GM21390 (cell line): Measurements from ENCODE around the gene CCDC83.
"Not testable (repeated sequence)": the region's sequence is repeated elsewhere in the genome, so short reads cannot be mapped to it uniquely, and the experiment has no call there.

Source experiments
- ATAC-seq: cut with Tn5 transposase; IDR thresholded peaks from one replicate; pipeline ENCODE4 v1.9.1; 2021; ENCODE audit not compliant: unreplicated experiment

Gene CCDC83

DNA sequence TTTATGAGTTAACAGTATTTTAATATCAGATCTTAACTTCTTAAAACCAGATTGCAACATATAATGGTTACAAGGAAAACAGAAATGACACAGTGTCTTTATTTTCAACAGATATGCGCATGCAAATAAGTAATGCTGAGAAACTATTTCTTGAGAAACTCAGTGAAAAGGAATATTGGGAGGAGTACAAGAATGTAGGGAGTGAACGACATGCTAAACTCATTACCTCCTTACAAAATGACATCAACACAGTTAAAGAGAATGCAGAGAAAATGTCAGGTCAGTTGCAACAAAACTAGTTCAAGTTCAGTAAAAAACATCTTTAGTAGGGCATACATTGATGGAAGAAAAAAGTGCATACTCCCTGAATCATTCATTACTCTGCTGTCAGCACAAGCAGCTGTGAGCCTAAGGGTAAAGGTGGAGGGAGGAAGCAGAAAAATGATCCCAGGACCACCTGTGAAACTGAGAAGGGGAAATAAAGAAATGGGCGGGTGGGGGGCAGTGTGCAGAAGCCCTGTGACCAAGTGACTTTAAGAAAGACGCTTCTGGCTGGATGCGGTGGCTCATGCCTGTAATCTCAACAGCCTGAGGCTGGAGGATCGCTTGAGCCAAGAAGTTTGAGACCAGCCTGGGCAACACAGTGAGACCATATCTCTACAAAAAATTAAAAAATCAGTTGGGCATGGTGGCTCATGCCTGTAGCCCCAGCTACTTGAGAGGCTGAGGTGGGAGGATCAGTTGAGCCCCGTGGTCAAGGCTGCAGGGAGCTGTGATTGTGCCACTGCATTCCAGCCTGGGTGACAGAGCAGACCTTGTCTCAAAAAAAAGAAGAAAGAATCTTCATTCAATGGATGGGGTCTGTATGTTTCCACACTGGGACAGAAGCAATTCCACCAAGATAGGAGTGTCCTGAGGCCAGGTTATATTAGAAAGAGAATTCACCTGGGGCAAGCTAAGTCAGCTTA lies 31.2 kb downstream of the CCDC83 start:
- ATAC-seq = no peak

DNA sequence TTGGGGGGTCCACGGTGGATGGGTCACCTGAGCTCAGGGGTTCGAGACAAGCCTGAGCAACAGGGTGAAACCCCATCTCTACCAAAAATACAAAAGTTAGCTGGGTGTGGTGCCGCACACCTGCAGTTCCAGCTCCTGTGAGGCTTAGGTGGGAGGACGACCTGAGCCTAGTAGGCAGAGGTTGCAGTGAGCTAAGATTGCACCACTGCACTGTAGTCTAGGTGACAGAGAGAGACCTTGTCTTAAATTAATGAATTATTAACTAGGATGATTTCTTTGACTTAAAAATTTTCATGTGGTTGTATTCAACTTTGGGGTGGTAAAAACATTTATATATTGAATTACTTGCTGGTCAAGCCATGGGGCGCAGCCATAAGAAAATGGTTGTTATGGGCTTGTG lies 33.9 kb downstream of the CCDC83 start:
- no peak for ATAC-seq

DNA sequence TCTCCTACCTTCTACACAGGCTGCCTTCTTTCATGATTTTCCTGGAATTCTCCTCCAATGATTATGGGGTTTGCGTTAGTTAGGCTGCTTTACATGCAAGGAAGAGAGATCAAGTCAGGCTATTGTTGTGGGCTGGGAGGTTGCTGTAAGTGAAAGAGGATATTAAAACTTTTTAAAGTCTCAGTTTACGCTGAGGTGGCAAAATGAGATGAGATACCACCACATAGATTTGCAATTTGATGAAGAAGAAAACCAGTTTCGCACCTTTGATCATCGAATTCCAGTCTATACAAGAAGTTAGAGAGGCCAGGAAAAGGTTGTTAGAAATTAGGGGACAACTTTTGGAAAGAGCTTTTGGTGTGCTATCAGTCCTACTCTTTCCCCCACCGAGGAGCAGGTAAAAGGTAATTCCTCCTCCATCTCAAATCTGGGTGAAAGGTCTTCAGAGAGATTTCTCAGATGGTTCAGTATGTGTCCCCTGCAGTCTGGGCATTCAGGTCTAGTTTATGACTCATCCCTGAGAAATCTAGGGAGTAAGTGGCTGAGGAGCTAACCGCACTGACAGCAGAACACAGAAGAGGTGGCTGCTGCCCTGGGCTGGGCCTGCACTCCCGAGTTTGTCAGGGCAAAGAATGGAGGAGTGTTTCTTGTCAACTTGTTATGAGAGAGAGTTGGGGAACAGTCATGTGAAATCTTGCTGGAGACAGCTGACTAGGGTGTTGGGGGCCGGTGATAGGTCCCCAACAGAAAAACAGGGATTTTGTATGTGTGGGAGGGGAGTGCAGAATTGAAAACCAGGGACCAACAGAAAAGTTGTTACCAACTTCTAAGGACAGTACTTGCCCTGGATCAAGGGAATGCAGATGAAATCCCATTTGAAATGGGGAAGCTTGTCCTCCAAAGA lies 34.7 kb downstream of the CCDC83 start:
- no peak for ATAC-seq

DNA sequence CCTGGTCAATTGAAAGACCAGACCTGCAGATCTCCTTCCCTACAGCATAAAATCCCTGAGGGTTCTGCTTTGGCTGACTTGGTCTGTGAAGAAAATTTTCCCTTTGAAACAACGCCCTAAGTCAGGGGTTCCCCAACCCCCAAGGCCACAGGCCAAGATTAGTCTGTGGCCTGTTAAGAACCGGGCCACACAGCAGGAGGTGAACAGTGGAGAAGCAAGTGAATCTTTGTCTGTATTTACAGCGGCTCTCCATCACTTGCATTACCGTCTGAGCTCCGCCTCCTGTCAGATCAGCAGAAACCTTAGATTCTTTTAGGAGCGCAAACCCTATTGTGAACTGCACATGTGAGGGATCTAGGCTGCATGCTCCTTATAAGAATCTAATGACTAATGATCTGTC lies 38.2 kb downstream of the CCDC83 start:
- no peak for ATAC-seq

DNA sequence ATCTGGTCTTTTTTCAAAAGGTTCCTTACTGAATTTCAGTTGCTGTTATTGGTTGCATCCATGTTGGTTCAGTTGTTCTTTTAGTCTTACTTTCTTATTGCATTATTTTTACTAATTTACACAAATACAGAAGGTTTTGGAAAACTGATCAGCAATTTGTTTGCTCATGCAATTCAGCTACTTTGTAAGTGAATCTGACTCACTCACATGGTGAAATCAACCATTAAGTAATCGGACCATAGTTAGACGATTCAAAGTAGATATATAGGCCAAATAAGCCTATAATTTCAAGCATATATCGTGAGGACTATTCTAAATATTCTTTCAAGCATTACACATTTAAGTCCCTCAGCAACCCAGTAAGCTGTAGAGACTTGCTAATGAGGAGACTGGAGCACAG lies 41.7 kb downstream of the CCDC83 start:
- no peak for ATAC-seq

DNA sequence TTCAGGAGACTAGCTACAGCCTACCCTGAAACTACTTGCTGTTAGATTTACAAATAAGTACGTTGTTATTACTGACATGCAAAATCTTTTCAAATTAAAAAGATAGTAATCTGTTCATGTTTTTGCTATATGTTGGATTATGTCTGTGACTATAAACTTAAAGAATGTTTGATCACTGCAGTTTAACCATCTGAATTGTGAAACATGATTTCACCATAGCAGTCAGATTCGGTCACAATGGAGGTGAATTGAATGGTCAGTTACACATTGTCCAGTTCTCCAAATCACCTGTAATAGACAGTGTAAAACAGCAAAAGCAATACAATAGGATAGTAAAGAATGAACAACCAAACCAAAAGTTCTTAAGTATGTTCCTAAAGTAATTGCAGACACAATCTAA lies 43.3 kb downstream of the CCDC83 start:
- ATAC-seq = no peak

DNA sequence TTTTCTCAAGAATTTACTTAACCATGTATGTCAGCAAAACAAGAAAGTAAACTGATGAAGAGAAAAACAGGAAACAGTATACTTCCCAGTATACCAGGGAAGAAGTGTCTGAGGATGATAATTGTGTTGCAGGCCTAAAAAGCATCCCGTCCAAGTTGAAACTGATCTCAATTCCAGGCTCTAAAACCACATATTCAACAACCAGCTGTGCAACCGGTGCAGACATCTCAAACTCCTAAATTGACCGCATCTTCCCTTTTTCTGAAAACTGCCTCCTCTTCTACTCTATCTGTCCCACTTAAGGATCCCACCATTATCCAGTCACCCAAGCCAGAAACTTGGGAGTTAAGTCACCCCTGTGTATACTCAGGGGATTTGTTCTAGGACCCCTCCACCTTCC lies 47.2 kb downstream of the CCDC83 start:
- ATAC-seq = no peak

DNA sequence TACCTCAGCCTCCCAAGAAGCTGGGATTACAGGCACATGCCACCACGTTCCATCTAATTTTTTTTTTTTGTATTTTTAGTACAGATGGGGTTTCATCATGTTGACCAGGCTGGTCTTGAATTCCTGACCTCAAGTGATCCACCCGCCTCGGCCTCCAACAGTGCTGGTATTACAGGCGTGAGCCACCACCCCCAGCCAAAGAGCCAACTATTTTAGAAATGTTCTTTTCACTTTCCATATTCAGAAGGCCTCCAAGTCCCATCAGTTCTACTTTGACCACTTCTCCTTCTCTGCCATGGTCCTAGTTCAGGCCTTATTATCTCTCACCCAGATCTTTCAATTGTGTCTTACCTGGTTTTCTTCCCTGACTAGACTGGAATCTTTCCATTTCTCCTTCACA lies 48.2 kb downstream of the CCDC83 start:
- ATAC-seq = no peak

DNA sequence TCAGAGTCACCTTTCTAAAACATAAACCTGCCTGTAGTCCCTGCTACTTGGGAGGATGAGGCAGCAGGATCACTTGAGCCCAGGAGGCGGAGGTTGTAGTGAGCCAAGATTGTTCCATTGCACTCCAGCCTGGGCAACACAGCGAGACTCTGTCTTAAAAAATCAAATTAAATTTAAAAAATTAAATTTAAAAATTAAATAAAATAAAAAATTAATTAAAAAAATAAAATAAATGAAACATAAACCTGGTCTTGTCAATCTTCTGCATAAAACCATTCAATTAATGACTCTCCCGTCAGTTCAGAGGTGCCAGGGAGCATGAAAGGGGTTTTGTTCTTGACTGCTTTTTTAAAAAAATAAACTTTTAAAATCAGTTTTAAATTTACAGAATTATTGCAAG lies 48.6 kb downstream of the CCDC83 start:
- ATAC-seq = no peak

DNA sequence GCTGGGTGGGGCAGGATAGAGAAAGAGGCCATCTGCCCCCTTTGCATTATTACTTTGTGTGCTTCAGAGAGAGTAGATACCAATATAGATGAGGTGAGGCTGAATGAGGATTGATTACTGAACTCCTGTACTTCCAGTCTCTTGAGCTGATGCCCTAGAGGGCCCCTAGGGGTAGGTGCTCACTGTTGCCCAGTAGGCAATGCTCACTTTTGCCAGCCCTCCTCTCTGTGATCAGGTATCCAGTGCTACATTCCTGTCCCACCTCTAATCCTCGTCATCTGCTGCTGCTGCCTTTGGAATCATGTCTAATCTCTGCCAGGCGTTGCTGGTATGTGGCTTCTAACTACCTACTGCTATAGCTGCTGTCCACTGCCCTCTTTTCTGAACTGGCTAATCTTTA lies 57.2 kb downstream of the CCDC83 start:
- ATAC-seq = no peak

DNA sequence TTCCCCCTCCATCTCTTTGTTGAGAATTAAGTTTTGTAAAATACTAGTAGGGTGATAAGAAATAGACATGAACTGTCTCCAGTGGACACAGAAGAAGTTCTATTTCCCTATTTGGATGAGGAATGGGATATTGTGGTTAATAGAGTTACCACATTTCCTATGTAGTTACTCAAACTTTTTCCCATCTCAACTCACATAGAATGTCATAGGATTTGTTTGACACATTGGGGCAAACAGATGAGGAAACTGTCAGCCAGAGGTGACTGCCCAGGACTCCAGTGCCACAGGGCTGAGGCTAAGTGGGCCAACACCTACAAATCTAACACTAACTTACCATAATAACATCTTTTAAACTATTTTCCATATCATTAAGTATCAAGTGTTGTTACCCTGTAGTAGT lies 58.3 kb downstream of the CCDC83 start:
- no peak for ATAC-seq

DNA sequence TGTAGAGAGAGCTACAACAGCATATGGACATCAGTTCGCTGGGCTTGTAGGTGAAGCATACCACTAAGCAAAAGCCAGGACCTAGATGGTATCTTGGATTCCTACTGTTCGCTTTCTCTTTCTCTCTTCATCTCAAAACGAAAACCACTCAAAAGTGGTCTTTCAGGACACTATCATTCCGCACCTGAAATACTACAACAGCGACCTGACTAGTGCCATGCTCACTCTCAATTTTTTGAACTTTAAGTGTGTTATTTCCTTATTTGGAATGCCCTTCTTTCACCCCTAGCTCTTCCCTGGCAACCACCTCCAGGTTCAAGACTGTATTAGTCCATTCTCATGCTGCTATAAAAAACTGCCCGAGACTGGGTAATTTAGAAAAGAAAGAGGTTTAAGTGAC lies 59.2 kb downstream of the CCDC83 start:
- no peak for ATAC-seq

DNA sequence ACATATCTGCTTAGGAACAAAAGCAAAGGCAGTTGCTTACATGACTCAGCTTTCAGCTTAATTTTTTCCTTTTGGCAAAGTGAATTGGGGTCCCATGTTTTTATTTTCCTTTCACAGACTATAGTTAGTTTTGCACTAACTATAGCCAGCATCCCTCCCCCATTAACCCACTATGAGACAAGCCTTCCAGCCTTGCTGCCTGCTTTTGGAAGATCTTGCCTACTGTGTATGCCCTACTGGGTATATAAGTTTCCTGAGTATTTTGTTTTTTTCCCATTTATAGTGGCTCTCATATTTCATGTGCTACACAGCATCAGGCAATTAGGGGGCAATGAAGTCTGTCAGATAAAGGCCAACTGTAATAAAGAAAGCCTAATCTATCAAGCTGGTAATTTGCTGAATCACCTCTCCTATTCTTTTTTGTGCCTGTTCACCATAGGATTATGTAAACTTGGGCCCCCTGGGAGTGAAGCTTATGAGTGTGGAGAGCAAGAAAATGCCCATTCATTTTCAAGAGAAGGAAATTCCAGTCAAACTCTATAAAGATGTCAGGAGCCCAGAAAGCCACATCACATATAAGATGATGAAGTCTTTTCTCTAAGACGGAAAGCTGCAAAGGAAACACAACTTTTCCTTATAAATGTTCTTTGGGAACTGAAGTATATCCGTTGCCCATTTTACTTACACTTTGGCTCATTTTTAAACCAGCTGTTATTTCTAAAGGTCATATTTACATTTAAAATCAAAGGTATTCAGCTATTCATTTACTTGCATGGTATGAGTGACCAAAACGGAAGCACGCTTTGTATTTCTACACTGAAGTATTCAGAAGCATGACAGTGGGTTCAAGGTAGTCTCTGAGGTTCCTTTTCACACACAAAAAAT lies 64.0 kb downstream of the CCDC83 start:
- ATAC-seq = no peak

DNA sequence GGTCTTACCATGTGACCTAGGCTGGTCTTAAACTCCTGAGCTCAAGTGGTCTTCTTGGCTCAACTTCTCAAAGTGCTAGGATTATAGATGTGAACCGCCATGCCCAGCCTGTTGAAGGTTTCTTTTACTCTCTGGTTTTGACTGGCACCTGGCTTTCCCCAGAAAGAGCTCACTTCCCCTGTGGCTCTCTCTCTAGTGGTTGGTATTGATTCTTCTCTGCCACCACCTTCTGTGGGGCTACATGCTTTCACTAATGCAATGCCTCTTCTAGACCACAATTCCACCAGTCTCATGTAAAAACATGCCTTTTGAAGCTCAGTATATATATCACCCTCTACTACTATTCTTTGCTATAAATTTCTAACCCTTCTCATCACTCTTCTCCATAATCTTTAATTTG lies 67.2 kb downstream of the CCDC83 start:
- peak; percentile 89 for ATAC-seq

DNA sequence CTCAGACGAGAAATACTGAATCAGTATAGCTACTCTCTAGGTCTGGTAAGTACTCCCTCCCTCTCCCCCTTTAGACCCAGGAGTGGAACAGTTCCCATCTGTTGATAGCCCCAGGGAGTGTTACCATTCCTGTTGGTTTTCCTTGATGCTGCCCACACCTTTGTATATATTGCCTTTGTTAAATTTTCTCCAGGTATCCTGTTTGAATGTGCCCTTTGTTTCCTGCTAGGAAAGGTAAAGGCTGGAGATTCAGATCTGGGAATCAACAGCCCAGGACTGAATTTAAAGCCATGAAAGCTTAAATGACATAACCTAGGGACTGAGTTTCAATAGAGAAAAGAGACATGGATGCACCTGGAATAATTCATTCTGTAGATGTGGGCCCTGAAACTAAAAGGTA lies 68.3 kb downstream of the CCDC83 start:
- no peak for ATAC-seq

DNA sequence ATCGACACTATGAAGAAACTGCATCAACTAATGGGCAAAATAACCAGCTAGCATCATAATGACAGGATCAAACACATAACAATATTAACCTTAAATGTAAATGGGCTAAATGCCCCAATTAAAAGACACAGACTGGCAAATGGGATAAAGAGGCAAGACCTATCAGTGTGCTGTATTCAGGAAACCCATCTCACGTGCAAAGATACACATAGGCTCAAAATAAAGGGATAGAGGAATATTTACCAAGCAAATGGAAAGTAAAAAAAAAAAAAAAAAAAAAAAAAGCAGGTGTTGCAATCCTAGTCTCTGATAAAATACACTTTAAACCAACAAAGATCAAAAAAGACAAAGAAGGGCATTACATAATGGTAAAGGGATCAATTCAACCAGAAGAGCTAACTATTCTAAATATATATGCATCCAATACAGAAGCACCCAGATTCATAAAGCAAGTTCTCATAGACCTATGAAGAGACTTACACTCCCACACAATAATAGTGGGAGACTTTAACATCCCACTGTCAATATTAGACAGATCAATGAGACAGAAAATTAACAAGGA lies 71.6 kb downstream of the CCDC83 start:
- ATAC-seq = not testable (repeated sequence)

DNA sequence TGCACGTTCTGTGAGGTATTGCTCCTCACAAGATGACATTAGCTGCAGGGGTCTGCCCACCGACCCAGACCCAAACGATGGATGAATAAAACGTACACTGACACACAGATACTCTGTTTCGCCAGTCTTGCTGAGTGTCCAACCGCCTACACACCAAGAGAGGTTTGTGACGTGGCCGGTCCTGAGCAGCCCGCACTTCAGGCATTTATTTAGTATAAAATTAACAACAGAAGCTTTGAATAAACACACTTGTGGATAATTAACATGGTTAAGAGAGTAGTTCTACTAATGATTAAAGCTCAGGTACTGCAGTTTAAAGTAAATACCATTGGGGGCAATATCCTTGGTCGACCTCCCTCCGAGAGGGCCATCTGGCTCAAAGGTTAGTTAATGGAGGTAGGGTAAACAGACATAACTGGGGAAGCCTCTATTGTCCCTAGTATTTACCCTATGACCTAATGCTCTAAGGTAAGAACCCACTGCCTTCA lies 75.7 kb downstream of the CCDC83 start:
- no peak for ATAC-seq

DNA sequence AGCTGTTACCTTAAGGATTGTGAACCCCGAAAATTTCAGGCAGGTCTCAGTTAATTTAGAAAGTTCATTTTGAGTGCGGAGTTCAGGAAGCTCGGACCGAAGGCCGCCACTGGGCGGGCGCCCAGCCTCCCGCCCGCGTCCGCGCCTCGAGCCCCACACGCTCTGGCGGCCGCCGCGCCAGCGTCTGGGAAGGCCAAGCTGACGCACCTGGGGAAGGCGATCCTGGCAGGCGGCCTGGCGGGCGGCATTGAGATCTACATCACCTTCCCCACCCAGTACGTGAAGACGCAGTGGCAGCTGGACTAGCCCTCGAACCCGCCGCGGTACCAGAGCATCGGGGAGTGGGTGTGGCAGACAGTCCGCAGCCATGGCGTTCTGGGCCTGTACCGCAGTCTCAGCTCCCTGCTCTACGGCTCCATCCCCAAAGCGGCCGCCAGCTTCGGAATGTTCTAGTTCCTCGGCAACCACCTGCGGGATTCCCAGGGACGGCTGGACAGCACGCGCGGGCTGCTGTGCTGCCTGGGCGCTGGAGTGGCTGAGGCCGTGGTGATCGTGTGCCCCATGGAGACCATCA lies 79.5 kb downstream of the CCDC83 start:
- no peak for ATAC-seq

DNA sequence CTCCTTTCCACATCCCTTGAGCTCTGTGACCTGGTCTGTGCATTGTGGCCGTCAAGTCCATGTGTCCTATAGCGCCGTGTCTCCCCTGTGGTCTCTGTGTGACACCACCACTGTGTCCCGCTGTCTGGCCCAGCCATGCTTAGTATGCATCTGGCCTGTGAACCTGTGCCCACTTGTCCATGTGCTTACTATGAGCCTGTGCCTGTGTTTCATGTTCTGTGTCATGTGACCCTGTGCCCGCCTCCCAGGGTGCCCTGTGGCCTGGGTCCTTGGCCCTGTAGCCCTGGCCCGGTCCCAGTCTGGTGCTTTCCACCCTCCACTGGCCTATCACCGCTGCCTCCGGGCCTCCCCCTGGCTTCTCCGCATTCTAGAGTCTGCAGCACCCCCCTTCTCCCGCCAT lies 80.6 kb downstream of the CCDC83 start:
- no peak for ATAC-seq

DNA sequence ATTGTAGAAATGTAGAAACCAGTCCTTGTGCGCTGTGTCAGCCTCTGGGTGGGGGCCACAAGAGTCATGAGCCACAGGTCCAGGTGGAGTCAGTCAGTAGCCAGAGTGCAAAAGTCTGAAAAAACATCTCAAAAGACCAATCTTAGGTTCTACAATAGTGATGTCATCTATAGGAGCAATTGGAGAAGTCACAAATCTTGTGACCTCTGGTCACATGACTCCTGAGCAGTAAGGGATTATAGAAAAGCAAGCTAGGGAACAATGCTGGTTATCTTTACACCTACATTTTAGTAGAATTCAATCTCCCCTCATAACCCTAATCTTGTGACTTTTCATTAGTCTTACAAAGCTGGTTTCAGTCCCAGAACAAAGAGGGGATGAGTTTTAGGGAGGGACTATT lies 82.7 kb downstream of the CCDC83 start:
- no peak for ATAC-seq
